Measurements from ENCODE around the gene GAB2. TPM values are rescaled to one million over a fixed set of nuclear protein-coding genes. Genes with fewer than 3 reads are reported as not detected.

The GAB2 gene
- polyA plus RNA-seq, 2 donors: 6.2 to 6.6 TPM

DNA sequence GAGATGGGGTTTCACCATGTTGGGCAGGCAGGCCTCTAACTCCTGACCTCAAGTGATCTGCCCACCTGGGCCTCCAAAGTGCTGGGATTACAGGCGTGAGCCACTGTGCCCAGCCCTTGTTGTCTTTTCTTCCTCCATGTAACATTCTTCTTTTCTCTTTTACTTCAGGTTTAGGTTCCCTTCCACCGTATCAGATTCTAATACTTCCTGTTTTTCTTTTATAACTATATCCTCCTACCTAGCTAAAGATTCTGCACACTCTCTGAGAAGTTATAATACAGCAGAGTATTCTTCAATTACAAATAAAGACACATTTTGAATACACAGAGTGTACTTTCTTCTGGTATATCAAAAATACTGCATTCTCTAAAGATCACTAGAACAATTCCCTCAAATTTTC, 33.2 kb upstream of the GAB2 start:
- WGBS, 2 donors: 80 to 82% methylated on average over 2 of the region's 2 CpGs
- no peaks in the 10 kb centered on the region for H3K4me1 ChIP-seq (ENCODE audit: control insufficient read depth in 2 of 2, insufficient read depth in 2 of 2, low read length in 1 of 2)
- no peaks in the 10 kb centered on the region for H3K9me3 ChIP-seq (ENCODE audit: control insufficient read depth in 2 of 2, insufficient read depth in 1 of 2, low read depth in 1 of 2, low read length in 1 of 2)
- no peaks in the 10 kb centered on the region for H3K27me3 ChIP-seq (ENCODE audit: control insufficient read depth in 1 of 2, insufficient read depth in 2 of 2, low read length in 2 of 2)
- H3K4me3 ChIP-seq (ENCODE audit: low read depth in 1 of 2, low read length in 2 of 2): no peak overlapping the region
- no peaks in the 10 kb centered on the region for H3K36me3 ChIP-seq (ENCODE audit: control insufficient read depth in 2 of 2, insufficient read depth in 2 of 2, low read length in 1 of 2)
- H3K27ac ChIP-seq (ENCODE audit: low read depth in 2 of 2, low read length in 1 of 2): no peak overlapping the region

DNA sequence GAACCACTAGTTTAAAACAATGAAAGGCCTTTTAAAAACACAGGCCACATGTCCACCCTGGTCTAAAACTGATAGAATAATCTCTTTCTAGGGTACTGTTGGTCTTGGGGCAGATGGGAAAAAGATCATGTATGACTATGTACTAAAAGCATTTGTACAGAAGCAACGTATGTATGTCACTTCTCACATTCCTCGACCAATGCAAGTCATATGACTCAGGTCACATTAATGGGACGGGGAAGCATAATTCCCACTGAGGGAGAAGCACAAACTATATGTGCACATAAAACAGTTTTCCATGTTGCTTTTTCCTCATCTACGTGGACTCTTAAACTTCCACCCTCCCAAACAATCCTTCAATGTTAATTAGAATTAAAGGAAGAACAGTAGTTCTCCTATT, 32.2 kb upstream of the GAB2 start:
- no peak overlapping the region for H3K27ac ChIP-seq (ENCODE audit: low read depth in 2 of 2, low read length in 1 of 2)
- no peaks in the 10 kb centered on the region for H3K27me3 ChIP-seq (ENCODE audit: control insufficient read depth in 1 of 2, insufficient read depth in 2 of 2, low read length in 2 of 2)
- H3K4me3 ChIP-seq (ENCODE audit: low read depth in 1 of 2, low read length in 2 of 2): no peak overlapping the region
- no peaks in the 10 kb centered on the region for H3K36me3 ChIP-seq (ENCODE audit: control insufficient read depth in 2 of 2, insufficient read depth in 2 of 2, low read length in 1 of 2)
- 91 to 95% methylated on average over 4 of the region's 4 CpGs for WGBS, 2 donors
- no peaks in the 10 kb centered on the region for H3K4me1 ChIP-seq (ENCODE audit: control insufficient read depth in 2 of 2, insufficient read depth in 2 of 2, low read length in 1 of 2)
- H3K9me3 ChIP-seq (ENCODE audit: control insufficient read depth in 2 of 2, insufficient read depth in 1 of 2, low read depth in 1 of 2, low read length in 1 of 2): no peaks in the 10 kb centered on the region

DNA sequence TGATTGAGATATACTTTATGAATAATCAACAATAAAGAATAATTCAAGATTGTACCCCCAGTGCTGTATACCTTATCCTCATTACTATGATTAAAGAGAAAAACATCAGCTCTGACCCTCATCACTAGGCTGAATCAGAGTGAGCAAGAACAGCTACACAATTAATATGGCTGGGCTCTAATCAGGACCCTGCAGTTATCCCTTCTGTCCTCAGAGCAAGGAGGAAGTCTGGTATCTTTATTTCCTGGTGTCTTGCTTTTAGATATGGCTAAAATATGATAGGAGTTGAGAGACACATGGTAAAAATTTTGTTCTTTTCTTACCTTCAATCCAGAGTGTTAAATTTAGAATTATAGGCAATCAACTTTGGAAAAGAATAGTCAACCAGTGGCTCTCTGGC, 28.6 kb upstream of the GAB2 start:
- H3K9me3 ChIP-seq (ENCODE audit: control insufficient read depth in 2 of 2, insufficient read depth in 1 of 2, low read depth in 1 of 2, low read length in 1 of 2): no peaks in the 10 kb centered on the region
- H3K36me3 ChIP-seq (ENCODE audit: control insufficient read depth in 2 of 2, insufficient read depth in 2 of 2, low read length in 1 of 2): peaks cover 0 to 4% of the 10 kb centered on the region in 2 donors
- H3K4me3 ChIP-seq (ENCODE audit: low read depth in 1 of 2, low read length in 2 of 2): no peak overlapping the region
- no peak overlapping the region for H3K27ac ChIP-seq (ENCODE audit: low read depth in 2 of 2, low read length in 1 of 2)
- no peaks in the 10 kb centered on the region for H3K4me1 ChIP-seq (ENCODE audit: control insufficient read depth in 2 of 2, insufficient read depth in 2 of 2, low read length in 1 of 2)
- no peaks in the 10 kb centered on the region for H3K27me3 ChIP-seq (ENCODE audit: control insufficient read depth in 1 of 2, insufficient read depth in 2 of 2, low read length in 2 of 2)

DNA sequence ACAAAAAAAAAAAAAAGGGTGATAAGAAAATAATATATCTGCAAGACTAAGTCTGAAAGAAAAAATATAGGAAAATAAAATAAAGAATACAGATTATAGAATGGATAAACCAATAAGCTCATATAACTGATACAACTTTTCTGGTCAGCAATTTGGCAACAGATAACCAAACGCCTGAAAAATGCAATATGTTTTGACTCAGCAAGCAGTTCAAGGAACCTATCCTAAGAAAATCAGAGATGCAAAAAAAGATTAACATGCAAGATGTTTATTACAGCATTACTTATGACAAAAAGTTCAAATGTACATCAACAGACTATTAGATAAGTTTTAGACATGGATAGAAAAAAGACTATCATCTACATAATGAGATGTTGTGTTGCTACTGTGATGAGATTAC, 27.1 kb upstream of the GAB2 start:
- Histone ChIP-seq H3K36me3 (ENCODE audit: control insufficient read depth in 2 of 2, insufficient read depth in 2 of 2, low read length in 1 of 2) (peaks cover 0 to 4% of the 10 kb centered on the region in 2 donors), H3K4me3 (ENCODE audit: low read depth in 1 of 2, low read length in 2 of 2) (no peak overlapping the region), H3K27me3 (ENCODE audit: control insufficient read depth in 1 of 2, insufficient read depth in 2 of 2, low read length in 2 of 2) (no peaks in the 10 kb centered on the region), H3K9me3 (ENCODE audit: control insufficient read depth in 2 of 2, insufficient read depth in 1 of 2, low read depth in 1 of 2, low read length in 1 of 2) (no peaks in the 10 kb centered on the region), H3K27ac (ENCODE audit: low read depth in 2 of 2, low read length in 1 of 2) (no peak overlapping the region), H3K4me1 (ENCODE audit: control insufficient read depth in 2 of 2, insufficient read depth in 2 of 2, low read length in 1 of 2) (no peaks in the 10 kb centered on the region)
- 80 to 85% methylated on average over 1 of the region's 1 CpG for WGBS, 2 donors

DNA sequence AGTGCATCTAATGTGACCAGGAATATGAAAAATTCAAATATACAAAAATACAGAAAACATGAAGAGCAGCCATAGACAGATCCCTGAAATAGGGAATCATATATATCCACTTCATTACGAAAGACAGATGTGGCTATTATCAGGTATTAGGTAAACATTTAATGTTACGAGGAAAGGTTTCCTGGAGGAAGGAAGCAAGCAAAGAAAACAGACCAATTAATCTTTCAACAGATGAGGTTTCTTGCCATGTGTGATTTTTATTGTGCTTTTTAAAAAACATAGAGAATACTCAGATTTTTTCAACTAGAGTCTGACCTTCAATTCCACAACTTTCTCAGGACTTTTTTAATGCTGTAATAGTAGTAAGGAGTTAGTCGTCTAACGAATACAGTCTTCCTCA, 24.3 kb upstream of the GAB2 start:
- Histone ChIP-seq H3K9me3 (ENCODE audit: control insufficient read depth in 2 of 2, insufficient read depth in 1 of 2, low read depth in 1 of 2, low read length in 1 of 2) (no peaks in the 10 kb centered on the region), H3K36me3 (ENCODE audit: control insufficient read depth in 2 of 2, insufficient read depth in 2 of 2, low read length in 1 of 2) (peaks cover 0 to 4% of the 10 kb centered on the region in 2 donors), H3K4me3 (ENCODE audit: low read depth in 1 of 2, low read length in 2 of 2) (no peak overlapping the region), H3K4me1 (ENCODE audit: control insufficient read depth in 2 of 2, insufficient read depth in 2 of 2, low read length in 1 of 2) (no peaks in the 10 kb centered on the region), H3K27ac (ENCODE audit: low read depth in 2 of 2, low read length in 1 of 2) (no peak overlapping the region), H3K27me3 (ENCODE audit: control insufficient read depth in 1 of 2, insufficient read depth in 2 of 2, low read length in 2 of 2) (no peaks in the 10 kb centered on the region)
- 80 to 84% methylated on average over 4 of the region's 4 CpGs for WGBS, 2 donors

DNA sequence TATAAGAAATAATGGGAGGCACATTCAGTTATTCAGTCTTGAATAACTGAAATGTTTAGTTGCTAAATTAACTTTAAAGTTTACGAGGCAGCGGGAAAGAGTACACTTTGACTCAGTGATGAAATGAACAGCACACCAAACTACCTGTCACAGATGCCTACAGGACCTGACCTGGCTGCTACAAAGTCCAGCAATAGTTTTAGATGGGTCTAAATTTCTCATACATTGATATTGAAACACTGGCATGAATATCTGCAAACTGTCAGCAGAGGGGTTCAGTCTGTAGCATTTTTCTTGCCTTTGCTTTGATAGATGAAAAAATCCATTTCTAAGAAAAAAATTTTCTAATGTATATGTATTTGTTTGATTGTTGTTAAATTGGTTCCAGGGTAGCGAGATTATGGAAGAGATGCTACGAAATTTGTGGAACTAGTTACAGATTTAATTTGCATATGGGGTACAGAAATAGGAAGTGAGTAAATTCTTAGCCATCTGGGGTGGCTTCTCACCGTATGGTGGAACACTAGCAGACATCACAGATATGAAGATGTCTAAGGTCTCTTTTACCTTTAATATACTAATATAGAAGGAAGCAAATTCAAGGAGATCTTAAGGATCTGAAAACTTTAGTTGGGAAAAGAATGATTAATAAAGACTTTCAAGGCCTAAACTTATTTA, 20.8 kb upstream of the GAB2 start:
- H3K27me3 ChIP-seq (ENCODE audit: control insufficient read depth in 1 of 2, insufficient read depth in 2 of 2, low read length in 2 of 2): no peaks in the 10 kb centered on the region
- WGBS, 2 donors: 68 to 72% methylated on average over 5 of the region's 5 CpGs
- no peak overlapping the region for H3K4me3 ChIP-seq (ENCODE audit: low read depth in 1 of 2, low read length in 2 of 2)

DNA sequence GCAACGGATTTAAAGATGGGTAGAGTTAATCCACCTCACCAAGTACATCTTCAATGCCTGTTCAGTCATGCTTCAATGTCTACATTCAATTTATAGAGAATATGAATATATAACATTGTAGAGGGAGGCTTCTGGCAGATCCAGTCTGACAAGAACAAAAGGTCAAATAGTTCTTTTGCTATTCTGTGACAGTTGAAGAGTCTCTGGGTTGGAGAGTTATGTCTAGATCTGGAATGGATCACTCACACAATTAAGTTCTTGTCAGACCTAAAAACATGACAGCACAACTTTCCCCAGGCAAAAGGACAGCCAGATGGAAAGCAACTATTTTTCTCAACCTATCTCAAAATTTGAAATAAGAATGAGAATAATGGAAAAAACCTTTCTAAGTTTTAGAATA, 15.3 kb upstream of the GAB2 start:
- Histone ChIP-seq H3K4me1 (ENCODE audit: control insufficient read depth in 2 of 2, insufficient read depth in 2 of 2, low read length in 1 of 2) (no peaks in the 10 kb centered on the region), H3K27ac (ENCODE audit: low read depth in 2 of 2, low read length in 1 of 2) (no peak overlapping the region), H3K27me3 (ENCODE audit: control insufficient read depth in 1 of 2, insufficient read depth in 2 of 2, low read length in 2 of 2) (no peaks in the 10 kb centered on the region), H3K9me3 (ENCODE audit: control insufficient read depth in 2 of 2, insufficient read depth in 1 of 2, low read depth in 1 of 2, low read length in 1 of 2) (no peaks in the 10 kb centered on the region), H3K4me3 (ENCODE audit: low read depth in 1 of 2, low read length in 2 of 2) (no peak overlapping the region), H3K36me3 (ENCODE audit: control insufficient read depth in 2 of 2, insufficient read depth in 2 of 2, low read length in 1 of 2) (no peaks in the 10 kb centered on the region)
- 39 to 50% methylated on average over 1 of the region's 1 CpG for WGBS, 2 donors

More for the DNA sequence above, 20.8 kb upstream of the GAB2 start:
- no peaks in the 10 kb centered on the region for H3K9me3 ChIP-seq (ENCODE audit: control insufficient read depth in 2 of 2, insufficient read depth in 1 of 2, low read depth in 1 of 2, low read length in 1 of 2)
- H3K27ac ChIP-seq (ENCODE audit: low read depth in 2 of 2, low read length in 1 of 2): no peak overlapping the region
- no peaks in the 10 kb centered on the region for H3K4me1 ChIP-seq (ENCODE audit: control insufficient read depth in 2 of 2, insufficient read depth in 2 of 2, low read length in 1 of 2)
- H3K36me3 ChIP-seq (ENCODE audit: control insufficient read depth in 2 of 2, insufficient read depth in 2 of 2, low read length in 1 of 2): peaks cover 0 to 2% of the 10 kb centered on the region in 2 donors

DNA sequence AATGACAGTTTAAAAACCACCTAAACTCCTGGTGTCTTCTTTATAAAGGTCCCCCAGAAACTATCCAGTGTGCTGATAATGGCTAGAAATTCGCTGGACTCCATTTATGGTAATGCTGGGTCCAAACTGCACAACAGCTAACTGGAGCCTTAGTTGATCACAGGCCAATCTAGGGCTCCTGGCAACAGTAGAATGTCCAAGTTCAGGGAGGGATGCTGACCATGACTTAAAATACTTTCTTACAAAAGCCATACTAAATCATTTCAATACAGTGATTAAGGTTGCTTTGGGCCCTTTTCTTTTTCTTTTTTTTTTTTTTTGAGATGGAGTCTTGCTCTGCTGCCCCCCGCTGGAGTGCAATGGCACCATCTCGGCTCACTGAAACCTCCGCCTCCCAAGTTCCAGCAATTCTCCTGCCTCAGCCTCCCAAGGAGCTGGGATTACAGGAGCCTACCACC, 14.5 kb upstream of the GAB2 start:
- Histone ChIP-seq H3K27ac (ENCODE audit: low read depth in 2 of 2, low read length in 1 of 2) (no peak overlapping the region), H3K9me3 (ENCODE audit: control insufficient read depth in 2 of 2, insufficient read depth in 1 of 2, low read depth in 1 of 2, low read length in 1 of 2) (no peaks in the 10 kb centered on the region), H3K4me1 (ENCODE audit: control insufficient read depth in 2 of 2, insufficient read depth in 2 of 2, low read length in 1 of 2) (no peaks in the 10 kb centered on the region), H3K4me3 (ENCODE audit: low read depth in 1 of 2, low read length in 2 of 2) (no peak overlapping the region), H3K27me3 (ENCODE audit: control insufficient read depth in 1 of 2, insufficient read depth in 2 of 2, low read length in 2 of 2) (no peaks in the 10 kb centered on the region), H3K36me3 (ENCODE audit: control insufficient read depth in 2 of 2, insufficient read depth in 2 of 2, low read length in 1 of 2) (no peaks in the 10 kb centered on the region)
- WGBS, 2 donors: 85 to 88% methylated on average over 4 of the region's 4 CpGs

DNA sequence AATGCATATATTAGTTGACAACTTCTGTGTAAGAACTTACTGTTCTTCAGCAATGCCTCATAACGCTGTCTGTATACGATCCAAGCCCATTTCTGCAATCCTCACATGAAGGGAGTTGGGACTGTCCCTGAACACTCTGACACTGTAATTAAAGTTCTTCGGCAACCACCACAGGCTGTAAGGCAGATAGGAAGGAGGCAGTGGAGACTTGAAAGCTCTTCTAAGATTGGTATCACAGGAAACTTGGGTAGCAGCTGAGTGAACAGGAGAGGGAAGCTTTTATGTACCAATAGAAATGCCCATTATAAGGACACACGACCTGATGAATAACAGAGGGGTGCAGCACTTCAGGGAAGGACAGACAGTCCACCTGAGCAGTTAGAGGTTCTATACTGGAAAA, 12.0 kb upstream of the GAB2 start:
- no peak overlapping the region for H3K4me3 ChIP-seq (ENCODE audit: low read depth in 1 of 2, low read length in 2 of 2)
- H3K27me3 ChIP-seq (ENCODE audit: control insufficient read depth in 1 of 2, insufficient read depth in 2 of 2, low read length in 2 of 2): no peaks in the 10 kb centered on the region
- no peaks in the 10 kb centered on the region for H3K4me1 ChIP-seq (ENCODE audit: control insufficient read depth in 2 of 2, insufficient read depth in 2 of 2, low read length in 1 of 2)
- no peak overlapping the region for H3K27ac ChIP-seq (ENCODE audit: low read depth in 2 of 2, low read length in 1 of 2)
- 59 to 77% methylated on average over 4 of the region's 4 CpGs for WGBS, 2 donors
- no peaks in the 10 kb centered on the region for H3K9me3 ChIP-seq (ENCODE audit: control insufficient read depth in 2 of 2, insufficient read depth in 1 of 2, low read depth in 1 of 2, low read length in 1 of 2)
- H3K36me3 ChIP-seq (ENCODE audit: control insufficient read depth in 2 of 2, insufficient read depth in 2 of 2, low read length in 1 of 2): no peaks in the 10 kb centered on the region

DNA sequence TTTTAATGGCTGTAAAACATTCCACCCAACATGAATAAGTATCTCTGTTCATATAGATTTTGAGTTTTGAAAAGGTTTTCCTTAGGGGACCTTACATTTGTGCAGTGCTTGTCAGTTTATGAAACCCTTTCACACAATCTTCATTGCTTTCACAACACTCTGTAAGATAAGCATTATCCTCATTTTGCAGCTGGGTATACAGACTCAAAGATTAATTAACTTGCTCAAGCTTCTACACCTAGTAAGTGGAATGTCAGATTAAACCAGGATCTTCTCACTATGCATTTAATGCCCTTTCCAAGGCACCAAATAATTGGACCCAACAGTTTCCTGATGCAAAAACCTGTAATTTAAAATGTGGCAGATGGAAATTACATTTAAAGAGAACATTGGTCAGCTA, 11.6 kb upstream of the GAB2 start:
- Histone ChIP-seq H3K4me3 (ENCODE audit: low read depth in 1 of 2, low read length in 2 of 2) (no peak overlapping the region), H3K9me3 (ENCODE audit: control insufficient read depth in 2 of 2, insufficient read depth in 1 of 2, low read depth in 1 of 2, low read length in 1 of 2) (no peaks in the 10 kb centered on the region), H3K27me3 (ENCODE audit: control insufficient read depth in 1 of 2, insufficient read depth in 2 of 2, low read length in 2 of 2) (no peaks in the 10 kb centered on the region), H3K36me3 (ENCODE audit: control insufficient read depth in 2 of 2, insufficient read depth in 2 of 2, low read length in 1 of 2) (no peaks in the 10 kb centered on the region), H3K4me1 (ENCODE audit: control insufficient read depth in 2 of 2, insufficient read depth in 2 of 2, low read length in 1 of 2) (no peaks in the 10 kb centered on the region), H3K27ac (ENCODE audit: low read depth in 2 of 2, low read length in 1 of 2) (no peak overlapping the region)
